ENCODE measurements around the gene NIT2.

DNA sequence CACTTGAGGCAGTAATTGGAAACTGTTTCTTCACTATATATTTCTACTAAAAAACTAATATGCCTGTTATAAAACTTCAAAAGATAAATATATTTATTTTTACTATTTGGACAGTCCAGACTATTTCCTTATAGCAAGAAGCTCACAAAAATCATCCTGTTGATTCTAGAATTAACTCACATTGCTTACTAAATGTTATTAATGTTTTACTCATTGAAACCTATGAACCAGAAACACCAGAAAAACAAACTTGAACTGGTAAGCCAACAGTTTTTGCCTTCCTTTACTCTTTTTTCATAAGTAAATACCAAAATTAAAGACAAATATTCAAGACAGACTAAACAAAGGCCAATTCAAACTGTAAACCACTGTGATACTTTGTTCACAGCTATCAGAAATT, 40.0 kb downstream of the NIT2 start:
- no peak for TF ChIP-seq CTCF (IDR thresholded peaks at IDR 0.05; ENCODE audit: low read length)
- no peak for TF ChIP-seq EZH2 (IDR thresholded peaks at IDR 0.05; ENCODE audit: borderline replicate concordance, low read length)

Measured in OCI-LY1 (cell line).